Activated T-cell treated with anti-CD3 and anti-CD28 coated beads for 1 hour (primary cell): Measurements from ENCODE around the gene ZNF837.
"Not testable (repeated sequence)": the region's sequence is repeated elsewhere in the genome, so short reads cannot be mapped to it uniquely, and the experiment has no call there.

Source experiments
- DNase-seq: peaks from one replicate; pipeline ENCODE4 v3.0.0-alpha.2; 2020; ENCODE audit warnings: low read depth

ZNF837 gene

DNA sequence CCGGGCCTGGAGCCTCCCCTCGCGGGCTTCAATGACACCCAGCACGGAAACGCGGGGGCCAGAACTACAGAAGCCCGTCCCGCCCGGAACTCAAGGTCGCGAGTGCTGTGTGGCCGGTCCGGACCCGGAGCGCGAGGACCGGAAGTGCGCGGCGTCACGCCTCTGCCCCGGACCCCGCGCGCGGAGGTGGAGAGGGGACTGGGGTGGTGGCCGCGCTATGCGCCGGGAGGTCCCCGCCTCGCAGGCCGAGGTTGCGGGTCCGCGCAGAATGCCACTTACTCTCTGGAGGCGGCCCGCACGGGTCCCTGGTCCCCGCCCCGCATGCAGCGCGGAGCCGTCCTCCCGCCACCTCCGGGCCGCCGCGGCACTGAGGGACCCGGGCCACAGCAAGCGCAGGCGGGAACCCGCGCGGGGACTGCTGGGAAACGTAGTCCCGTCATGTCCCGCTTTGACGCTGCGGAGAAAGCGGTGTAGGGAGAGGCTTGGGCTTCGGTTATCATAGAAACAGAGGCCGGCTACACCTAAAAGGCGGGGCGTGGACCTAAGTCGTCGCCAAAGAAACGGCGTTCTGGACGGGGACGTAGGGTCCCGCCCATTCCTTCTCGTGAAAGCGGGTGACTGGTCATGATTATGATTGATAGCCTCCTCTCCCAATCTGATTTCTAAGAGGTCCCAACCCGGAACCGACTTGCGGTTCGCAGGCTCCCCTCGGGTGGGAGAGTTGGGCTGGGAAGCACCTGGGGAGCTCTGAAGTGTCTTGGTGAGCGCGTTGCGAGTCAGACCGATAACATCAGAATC lies at the start of gene ZNF837:
Gene ZNF837 (minus strand): TSS at position 369 of the 798 bp plus-strand sequence. CDS start 11,698 bp downstream, outside the sequence.
- DNase-seq: peak; percentile 93

DNA sequence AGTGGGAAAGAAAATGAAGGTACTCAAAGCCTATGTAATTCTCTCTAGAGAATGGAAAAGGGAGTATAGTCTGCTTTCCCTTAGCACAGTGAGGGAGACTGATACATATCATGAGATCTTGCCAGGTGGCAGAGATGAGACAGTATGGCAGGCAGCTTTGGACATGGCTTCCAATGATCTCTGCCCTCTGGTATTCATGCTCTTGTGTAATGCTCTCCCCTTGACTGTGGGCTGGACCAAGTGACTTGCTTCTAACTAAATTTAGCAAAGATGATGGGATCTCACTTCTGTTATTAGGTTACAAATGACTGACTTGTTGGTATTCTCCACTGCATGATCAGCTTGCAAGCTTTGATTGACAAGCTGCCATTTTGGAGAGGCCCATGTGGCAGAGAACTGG lies 48.9 kb upstream of the ZNF837 start:
- DNase-seq: no peak

DNA sequence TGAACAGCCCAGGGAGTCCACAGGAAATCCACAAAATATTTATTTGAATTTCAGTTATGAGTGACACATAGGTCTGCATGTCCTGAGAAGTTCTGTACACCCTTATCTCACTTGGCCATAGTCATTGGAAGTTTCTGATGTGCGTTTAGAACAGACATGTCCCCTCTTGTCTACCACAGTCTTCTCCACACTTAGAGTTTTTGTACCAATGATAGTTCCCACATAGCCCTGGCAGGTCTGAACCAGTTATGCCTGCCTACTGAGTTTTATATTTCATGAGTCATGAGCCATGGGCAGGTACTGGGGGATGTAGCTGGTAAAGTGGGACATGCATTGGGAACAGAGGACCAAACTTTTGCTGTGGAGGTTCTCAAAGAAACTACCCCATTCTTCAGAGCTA lies 47.8 kb upstream of the ZNF837 start:
- no peak for DNase-seq

DNA sequence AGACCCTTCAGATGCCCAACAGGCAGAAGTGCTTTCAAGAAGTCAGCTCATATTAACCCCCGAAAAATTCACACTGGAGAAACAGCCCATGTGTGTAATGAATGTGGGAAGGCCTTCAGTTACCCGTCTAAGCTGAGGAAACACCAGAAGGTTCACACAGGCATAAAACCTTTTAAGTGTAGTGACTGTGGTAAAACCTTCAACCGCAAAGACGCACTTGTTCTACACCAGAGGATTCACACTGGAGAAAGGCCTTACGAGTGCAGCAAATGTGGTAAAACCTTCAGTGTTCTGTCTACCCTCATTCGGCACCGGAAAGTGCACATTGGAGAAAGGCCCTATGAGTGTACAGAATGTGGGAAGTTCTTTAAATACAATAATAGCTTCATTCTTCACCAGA lies 36.2 kb upstream of the ZNF837 start:
- no peak for DNase-seq

- DNase-seq: no peak
Measured at GRCh38 chr19:58416604-58417003, 35.8 kb upstream of the ZNF837 start.

DNA sequence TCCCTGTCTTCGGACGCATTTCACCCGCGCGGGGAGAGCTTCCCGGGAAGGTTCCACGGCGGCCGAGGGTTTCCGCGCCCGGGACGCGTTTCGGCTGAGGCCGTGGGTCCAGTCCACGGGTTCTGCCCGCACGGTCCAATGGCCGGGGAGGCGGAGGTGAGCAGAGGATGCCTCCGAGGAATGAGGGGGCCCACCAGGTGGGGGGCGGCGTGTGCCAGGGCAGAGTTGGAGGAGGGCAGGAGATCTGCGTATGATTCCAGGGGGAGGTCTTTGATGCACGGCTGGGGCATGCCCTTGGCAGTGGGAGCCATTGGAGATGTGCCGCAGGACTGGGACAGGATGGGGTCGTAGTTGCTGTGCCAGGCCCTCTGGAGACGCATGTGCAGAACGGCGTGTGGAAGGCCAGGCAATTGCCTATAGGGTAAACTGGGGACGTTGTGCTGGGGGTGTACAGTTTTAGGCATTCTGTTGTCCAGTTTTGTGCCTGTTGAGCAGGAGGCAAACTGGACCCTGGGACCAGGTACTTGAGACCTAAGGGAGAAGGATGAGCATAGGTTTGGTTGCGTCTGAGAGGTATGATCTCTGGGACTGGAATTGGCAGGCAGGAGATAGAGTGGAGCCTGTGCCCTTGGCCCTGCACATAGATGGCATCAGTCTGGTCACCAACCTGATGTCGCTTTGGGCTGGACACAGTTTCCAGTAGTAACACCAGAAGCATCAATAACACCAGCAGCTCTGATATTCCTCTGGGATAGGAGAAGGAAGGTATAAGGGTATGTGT lies 28.4 kb upstream of the ZNF837 start:
- no peak for DNase-seq

DNA sequence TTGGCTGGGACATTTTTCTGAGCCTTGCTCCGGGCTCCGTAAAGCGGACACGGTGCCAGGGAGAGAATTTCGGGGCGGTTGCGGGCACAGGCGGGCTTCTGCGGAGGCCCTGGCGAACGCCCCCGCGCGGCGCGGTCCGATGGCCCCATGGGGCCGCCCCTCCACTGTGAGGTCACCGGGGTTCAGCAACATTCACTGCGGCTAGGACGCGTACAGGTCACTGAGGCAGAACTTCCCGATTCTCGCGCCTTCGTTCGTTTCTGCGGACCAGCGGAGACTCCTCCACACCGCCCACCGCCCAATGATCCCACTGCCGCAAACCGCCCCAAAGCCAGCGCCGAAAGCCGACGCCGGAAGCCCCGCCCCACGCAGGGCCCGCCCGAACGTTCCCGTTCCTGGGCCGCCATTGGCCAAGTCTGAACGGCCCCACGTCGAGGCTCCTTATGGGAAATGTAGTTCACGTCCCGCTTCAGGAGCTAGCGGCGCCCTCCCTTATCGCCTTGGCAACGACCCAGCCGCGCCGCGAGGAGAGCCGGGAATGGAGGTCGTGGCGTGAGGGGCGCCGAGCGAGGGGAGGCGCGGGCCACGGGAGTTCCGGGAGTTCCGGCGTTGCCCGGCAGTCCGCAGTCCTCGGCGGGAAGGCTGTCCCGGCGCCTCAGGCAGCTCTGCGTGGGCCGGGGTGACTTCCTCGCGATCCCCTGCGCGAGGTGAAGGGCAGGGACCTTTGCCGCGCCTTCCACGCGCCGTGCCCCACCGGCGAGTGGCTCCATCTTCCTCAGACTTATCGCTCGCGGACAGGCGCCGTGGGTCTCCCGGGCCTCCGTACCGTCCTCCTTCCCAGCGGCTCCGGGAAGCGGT lies 27.6 kb upstream of the ZNF837 start, which contains the start of gene ZNF584:
Gene ZNF584 (plus strand): TSS at position 498 of the 858 bp plus-strand sequence. CDS start 499 bp downstream, outside the sequence.
- peak; percentile 91 for DNase-seq

- no peak for DNase-seq
Measured at GRCh38 chr19:58407658-58408151, 26.9 kb upstream of the ZNF837 start.

DNA sequence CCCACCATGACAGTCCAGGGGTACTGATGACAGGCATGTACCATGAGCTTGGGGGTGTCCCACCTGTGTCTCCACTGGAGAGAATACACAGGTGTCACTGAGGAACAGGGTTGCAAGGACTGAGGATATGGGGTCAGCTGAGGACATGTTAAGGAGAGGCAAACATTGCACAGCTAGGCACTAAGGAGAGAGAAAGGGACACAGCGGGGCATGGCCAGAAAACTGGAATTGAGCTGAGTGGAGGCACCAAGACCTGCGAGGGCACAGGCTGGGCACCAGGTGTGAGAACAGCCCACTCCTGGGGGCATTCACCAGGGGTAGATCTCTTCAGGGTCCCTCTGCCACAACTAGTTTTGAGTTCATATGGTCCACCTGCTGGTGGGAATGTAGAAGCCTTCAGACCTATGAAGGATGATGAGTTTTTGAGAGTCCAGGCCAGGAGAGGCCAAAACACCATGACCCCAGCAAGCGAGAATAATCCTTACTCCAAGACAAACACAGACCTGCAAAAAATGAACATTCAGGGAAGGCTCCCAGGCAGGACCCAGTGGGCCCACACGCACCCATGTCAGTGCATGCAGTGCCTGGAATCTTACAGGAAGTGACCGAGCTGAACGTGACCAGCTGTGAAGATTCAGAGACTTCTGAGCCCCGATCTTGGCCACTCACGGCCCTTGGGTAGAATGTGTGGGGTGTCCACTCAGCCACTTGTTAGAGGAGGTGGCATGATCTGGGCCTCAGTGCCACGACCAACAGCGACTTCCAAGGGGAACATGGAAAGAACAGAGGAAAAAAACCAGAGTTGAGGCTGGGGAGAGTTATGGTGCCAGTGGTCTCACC lies 26.2 kb upstream of the ZNF837 start:
- no peak for DNase-seq

DNA sequence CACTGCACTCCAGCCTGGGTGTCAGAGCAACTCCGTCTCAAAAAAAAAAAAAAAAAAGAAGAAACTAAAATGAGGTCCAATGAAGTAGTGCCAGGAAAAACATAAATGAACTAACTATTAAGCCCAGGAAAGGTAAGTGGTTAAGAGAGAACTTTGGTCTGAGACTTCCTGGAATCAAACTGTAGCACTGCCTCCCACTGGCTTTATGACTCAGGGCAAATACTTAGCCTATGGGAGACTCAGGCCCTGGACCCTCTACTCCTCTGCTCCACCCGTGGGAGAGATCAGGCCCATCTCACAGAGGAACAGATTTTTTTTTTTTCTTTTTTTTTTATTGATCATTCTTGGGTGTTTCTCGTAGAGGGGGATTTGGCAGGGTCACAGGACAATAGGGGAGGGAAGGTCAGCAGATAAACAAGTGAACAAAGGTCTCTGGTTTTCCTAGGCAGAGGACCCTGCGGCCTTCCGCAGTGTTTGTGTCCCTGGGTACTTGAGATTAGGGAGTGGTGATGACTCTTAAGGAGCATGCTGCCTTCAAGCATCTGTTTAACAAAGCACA lies 23.2 kb upstream of the ZNF837 start:
- DNase-seq: not testable (repeated sequence)

GRCh38 chr19:58401840-58402421 lies 21.1 kb upstream of the ZNF837 start:
- no peak for DNase-seq

DNA sequence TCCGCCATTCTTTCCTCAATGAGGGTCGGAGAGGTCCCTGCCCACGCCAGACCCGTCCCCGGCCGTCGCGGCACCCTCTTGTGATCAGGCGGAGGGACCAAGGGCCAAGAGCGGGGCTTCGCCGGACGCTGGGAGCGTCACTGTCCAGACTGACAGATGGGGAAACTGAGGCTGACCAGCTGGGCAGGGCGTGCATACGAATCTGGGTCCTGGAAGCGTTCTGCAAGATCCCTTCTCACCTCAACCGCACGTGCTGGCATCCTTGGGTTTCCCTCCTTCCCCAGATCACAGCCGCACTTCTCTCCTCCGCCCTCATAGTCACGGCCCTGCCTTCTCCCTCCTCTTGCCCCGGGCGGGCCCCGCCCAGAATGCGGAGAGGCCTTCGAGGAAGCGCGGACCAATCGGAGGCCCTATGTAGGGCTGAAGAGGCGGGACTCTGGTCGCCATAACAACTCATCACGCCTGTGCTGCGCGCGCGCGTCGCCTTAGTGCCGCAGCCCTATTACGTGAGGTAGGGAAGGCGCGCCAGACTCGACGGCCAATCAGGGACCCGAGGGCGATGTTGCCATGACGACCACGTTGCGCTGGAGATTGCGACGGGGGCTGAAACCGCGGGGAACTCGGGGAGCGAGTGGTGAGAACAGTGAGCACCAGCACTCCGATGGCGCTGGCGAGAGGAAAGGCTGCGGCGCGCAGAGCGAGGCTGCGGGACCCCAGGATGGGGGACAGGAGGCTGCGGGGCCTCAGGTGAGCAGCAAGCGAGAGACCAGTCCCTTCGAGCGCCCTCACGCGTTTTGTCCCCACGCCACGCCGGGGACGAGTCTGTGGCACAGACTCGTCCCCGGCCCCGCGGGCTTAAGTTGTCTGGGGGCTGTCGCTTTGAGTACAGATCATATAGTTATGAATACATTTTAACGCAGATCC lies 20.3 kb upstream of the ZNF837 start:
- peak; percentile 98 for DNase-seq

DNA sequence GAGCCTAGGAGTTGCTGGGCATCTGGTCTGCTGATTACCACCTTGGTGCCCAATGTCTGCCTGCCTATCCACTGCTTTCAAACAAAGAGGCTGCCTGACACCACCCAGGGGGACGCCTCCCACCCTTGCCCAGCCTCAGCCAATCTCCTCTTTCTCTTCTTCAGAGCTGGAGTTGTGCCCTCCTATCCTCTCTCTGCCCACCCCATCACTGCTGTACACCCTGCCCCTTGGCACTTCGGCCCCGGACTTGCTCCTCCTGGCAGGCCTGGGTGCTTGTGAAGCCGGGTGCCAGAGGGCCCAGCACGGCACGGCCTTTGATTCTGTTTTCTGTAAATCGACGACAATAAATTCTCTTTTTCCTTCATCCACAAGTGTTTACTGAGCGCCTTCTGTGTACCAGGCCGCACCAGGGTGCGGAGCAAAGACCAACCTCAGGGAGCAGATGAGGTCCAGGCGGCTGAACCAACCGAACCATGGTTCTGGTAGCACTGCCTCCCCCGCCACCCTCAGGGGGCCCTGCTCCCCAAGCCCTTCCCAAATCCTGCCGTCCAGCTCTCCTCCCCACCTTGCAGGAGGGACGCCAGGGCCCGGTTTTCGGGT lies 19.6 kb upstream of the ZNF837 start:
- DNase-seq: no peak

- no peak for DNase-seq
Measured at GRCh38 chr19:58399903-58400302, 19.1 kb upstream of the ZNF837 start.

DNA sequence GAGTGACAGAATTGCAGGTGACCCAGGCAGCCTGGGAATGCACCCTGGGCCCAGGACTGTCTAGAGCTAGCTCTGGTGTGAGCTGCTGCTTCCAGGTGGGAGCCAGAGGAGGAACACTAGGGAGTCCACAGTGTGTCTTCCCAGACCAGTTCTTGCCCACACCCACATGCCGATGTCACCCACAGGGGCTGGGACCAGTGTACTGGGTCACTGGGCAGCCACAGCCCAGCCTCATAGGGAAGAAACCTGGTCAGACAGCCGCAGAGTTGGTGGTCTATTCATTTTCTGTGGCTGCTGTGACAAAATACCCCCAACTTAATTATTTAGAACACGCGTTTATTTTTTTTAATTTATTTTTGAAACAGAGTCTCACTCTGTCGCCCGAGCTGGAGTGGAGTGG lies 17.7 kb upstream of the ZNF837 start:
- no peak for DNase-seq

DNA sequence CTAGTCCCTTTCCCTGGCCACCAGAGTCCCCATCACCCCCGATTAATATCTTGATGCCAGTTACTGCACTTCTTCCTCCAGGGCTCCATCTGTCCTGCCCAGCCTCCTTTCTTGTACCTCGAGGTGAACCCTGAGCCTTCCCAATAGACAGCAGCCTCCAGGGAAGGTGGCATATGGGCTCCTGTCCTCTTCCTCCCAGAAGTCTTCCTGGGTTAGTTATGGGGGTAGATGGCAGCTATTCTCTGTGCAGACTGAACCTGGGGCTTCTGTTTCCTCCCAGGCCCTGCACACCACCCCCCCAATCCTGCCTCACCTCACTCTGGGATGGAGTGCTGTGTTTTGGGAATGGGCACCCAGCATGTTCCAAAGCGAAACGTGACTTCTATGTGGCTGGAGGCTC lies 17.3 kb upstream of the ZNF837 start:
- no peak for DNase-seq

DNA sequence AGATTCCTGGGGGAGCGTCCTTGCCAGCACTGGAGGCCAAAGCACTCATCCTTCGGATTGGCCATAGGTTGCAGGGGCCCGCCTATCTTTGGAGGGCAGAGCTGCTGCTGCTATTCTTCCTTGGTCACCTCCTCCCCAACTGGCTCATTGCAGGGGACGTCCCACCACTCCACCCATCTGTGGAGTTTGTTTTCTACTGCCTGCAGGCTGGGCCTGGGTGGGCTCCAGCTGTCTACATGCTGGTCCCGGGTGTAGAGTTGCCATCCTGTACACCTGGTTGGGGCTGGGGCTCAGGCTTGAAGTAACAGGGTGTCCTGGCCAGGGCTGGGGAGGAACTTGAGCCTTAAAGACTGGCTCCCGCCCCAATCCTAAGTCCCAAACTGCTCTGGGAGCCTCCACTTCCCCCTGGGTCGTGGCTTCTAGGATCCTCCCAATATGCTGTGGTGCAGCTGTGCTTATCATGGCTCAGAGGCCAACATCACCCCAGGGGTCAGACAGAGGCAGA lies 16.8 kb upstream of the ZNF837 start:
- no peak for DNase-seq

GRCh38 chr19:58396691-58397532 lies 16.1 kb upstream of the ZNF837 start:
- no peak for DNase-seq
